Osteoblast (primary cell): ENCODE data around the gene TUBGCP6. TPM values are rescaled to one million over a fixed set of nuclear protein-coding genes. Genes with fewer than 3 reads are reported as not detected.

Experiments
- DNase-seq: peaks from one replicate; pipeline ENCODE4 v3.0.0; 2011; ENCODE audit warnings: low spot score, mixed read lengths; ENCODE audit not compliant: insufficient read length; ENCODE audit errors: missing footprints
- H2AFZ ChIP-seq: 2 replicates; pipeline ENCODE4 v1.6.0; 2011; ENCODE audit warnings: mild to moderate bottlenecking, low read length
- H3K27ac ChIP-seq: 2 replicates; pipeline ENCODE4 v1.5.1; 2011; ENCODE audit warnings: mild to moderate bottlenecking, low read depth, low read length, moderate library complexity
- H3K27me3 ChIP-seq: 2 replicates; pipeline ENCODE4 v1.6.0; 2012; ENCODE audit warnings: mild to moderate bottlenecking, control low read depth, inconsistent platforms, low read length, moderate library complexity; ENCODE audit not compliant: insufficient read depth
- H3K36me3 ChIP-seq: 2 replicates; pipeline ENCODE4 v1.5.1; 2011; ENCODE audit warnings: mild to moderate bottlenecking, low read length, control low read depth, moderate library complexity; ENCODE audit not compliant: insufficient read depth
- H3K4me1 ChIP-seq: 2 replicates; pipeline ENCODE4 v1.5.1; 2011; ENCODE audit warnings: mild to moderate bottlenecking, low read length, control low read depth, moderate library complexity; ENCODE audit not compliant: insufficient read depth
- H3K4me2 ChIP-seq: 2 replicates; pipeline ENCODE4 v1.6.0; 2011; ENCODE audit warnings: mild to moderate bottlenecking, low read length; ENCODE audit not compliant: insufficient read depth
- H3K4me3 ChIP-seq: fragments of 200-600 bp; sonication (generic); 3 replicates; pipeline ENCODE4 v1.5.1; 2012; ENCODE audit warnings: mild to moderate bottlenecking, low read length, inconsistent platforms; ENCODE audit not compliant: insufficient read depth
- H3K79me2 ChIP-seq: 2 replicates; pipeline ENCODE4 v1.6.0; 2012; ENCODE audit warnings: mild to moderate bottlenecking, low read length, control low read depth, inconsistent platforms; ENCODE audit not compliant: insufficient read depth
- H3K9me3 ChIP-seq: 2 replicates; pipeline ENCODE4 v1.5.1; 2011; ENCODE audit warnings: low read depth, low read length, control low read depth
- H4K20me1 ChIP-seq: 2 replicates; pipeline ENCODE4 v1.6.0; 2012; ENCODE audit warnings: mild to moderate bottlenecking, low read length, control low read depth; ENCODE audit not compliant: insufficient read depth
- CTCF ChIP-seq: IDR thresholded peaks from 2 replicates; pipeline ENCODE4 v1.5.1; 2011; ENCODE audit warnings: mild to moderate bottlenecking, low read depth, low read length, moderate library complexity; ENCODE audit errors: extremely low read depth
- total RNA-seq: library from RNA; depleted of rRNA; stranded (reverse); fragments of >200 nt; gene quantifications from 2 replicates; pipeline ENCODE4 v1.2.3, GENCODE V29; 2012

The TUBGCP6 gene
- total RNA-seq, 1 donor = 28.2 TPM

GRCh38 chr22:50176850-50177536, 67.8 kb downstream of the TUBGCP6 start:
- Histone ChIP-seq H3K4me3 (no peak overlapping the region), H3K4me1 (no peaks in the 10 kb centered on the region)

GRCh38 chr22:50175921-50176849, 68.6 kb downstream of the TUBGCP6 start:
- no peaks in the 10 kb centered on the region for H3K9me3 ChIP-seq
- no peaks in the 10 kb centered on the region for H4K20me1 ChIP-seq
- no peak for TF ChIP-seq CTCF
- H3K27ac ChIP-seq = no peak overlapping the region
- H3K4me3 ChIP-seq = no peak overlapping the region
- H3K27me3 ChIP-seq = peaks cover 1% of the 10 kb centered on the region
- no peak overlapping the region for H3K4me2 ChIP-seq
- H3K4me1 ChIP-seq = no peaks in the 10 kb centered on the region
- H2AFZ ChIP-seq = no peak overlapping the region
- no peaks in the 10 kb centered on the region for H3K36me3 ChIP-seq
- no peaks in the 10 kb centered on the region for H3K79me2 ChIP-seq
- DNase-seq = no peak

More at GRCh38 chr22:50176850-50177536, 67.8 kb downstream of the TUBGCP6 start:
- no peaks in the 10 kb centered on the region for H3K9me3 ChIP-seq
- H2AFZ ChIP-seq = no peak overlapping the region
- no peaks in the 10 kb centered on the region for H4K20me1 ChIP-seq
- no peaks in the 10 kb centered on the region for H3K36me3 ChIP-seq
- H3K4me2 ChIP-seq = no peak overlapping the region
- no peaks in the 10 kb centered on the region for H3K27me3 ChIP-seq
- H3K79me2 ChIP-seq = no peaks in the 10 kb centered on the region
- no peak overlapping the region for H3K27ac ChIP-seq
- DNase-seq = no peak
- no peak for TF ChIP-seq CTCF

- Histone ChIP-seq H3K27me3 (peaks cover 5% of the 10 kb centered on the region), H3K4me3 (no peak overlapping the region), H3K4me1 (no peaks in the 10 kb centered on the region), H4K20me1 (no peaks in the 10 kb centered on the region), H3K27ac (no peak overlapping the region), H2AFZ (no peak overlapping the region), H3K36me3 (no peaks in the 10 kb centered on the region), H3K4me2 (no peak overlapping the region), H3K79me2 (no peaks in the 10 kb centered on the region), H3K9me3 (no peaks in the 10 kb centered on the region)
- no peak for DNase-seq
- no peak for TF ChIP-seq CTCF
These were observed 69.7 kb downstream of the TUBGCP6 start for GRCh38 chr22:50175191-50175461.

- Histone ChIP-seq H3K9me3 (no peaks in the 10 kb centered on the region), H3K4me2 (no peak overlapping the region), H2AFZ (no peak overlapping the region), H3K79me2 (no peaks in the 10 kb centered on the region), H3K4me1 (no peaks in the 10 kb centered on the region), H3K27ac (no peak overlapping the region), H3K36me3 (no peaks in the 10 kb centered on the region), H4K20me1 (no peaks in the 10 kb centered on the region), H3K27me3 (peaks cover 5% of the 10 kb centered on the region), H3K4me3 (no peak overlapping the region)
- TF ChIP-seq CTCF = no peak
- peak; percentile 82 for DNase-seq
These were observed 70.2 kb downstream of the TUBGCP6 start for GRCh38 chr22:50174382-50175190.
